HG03378 (cell line): ENCODE results near the gene MAOB.

Experiments used
- ATAC-seq: cut with Tn5 transposase; IDR thresholded peaks from one replicate; pipeline ENCODE4 v1.9.1; 2021; ENCODE audit warnings: mild to moderate bottlenecking, moderate library complexity; ENCODE audit not compliant: unreplicated experiment

The MAOB gene

GRCh38 chrX:43861750-43862149, 20.5 kb downstream of the MAOB start:
- no peak for ATAC-seq

DNA sequence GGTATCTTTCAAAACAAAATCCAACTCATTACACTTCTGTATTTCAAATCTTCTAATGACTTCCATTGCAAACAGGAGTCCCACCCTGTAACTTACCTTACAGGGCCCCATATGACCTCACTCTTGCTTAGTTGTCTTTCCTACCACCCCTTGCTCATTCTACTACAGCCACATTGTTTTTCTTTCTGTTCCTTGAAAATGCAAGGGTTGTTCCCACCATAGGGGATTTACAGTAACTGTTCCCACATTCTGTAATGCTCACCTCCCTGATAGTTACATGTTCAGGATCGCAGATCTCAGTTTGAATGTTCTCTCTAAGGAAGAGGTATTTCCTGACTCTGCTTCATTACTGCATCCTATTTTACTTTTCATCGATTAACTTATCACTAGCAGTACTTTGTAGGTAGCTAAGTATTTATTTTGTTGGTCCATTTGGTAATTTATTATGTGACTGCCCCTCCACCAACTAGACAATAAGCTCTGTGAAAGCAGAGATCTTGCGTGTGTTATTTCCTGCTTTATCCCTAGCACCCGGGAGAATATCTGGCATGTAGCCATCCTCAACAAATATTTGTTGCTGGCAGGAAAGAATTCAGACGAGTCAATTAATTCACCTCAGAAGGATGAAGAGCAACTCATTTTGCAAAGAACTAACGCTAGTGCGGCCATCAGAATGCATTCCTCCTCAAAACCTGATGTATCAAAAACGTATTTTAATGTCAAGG, 21.4 kb downstream of the MAOB start:
- no peak for ATAC-seq

- ATAC-seq, result no peak
These were observed 28.9 kb downstream of the MAOB start for GRCh38 chrX:43853225-43853828.

DNA sequence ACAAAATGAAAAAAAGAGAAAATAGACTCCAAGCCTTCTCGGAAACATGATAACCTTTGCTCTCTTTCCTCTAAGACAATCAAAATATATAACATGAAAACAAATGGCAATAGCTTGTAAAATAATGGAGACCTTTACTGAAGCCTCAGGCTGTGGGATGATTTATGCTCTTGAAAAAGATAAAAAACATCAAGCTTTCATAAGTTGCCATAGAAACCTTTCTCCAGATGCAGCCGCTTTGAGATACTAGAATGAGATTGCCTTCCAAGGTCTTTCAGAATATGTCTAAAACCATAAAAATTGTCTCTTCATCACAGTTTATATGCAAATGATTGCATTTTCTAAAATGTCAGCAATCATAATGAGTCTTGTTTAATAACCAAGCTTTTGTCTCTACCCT, 31.6 kb downstream of the MAOB start:
- ATAC-seq, result no peak

GRCh38 chrX:43849173-43849572, 33.1 kb downstream of the MAOB start:
- ATAC-seq, result no peak

- no peak for ATAC-seq
These were observed 34.9 kb downstream of the MAOB start for GRCh38 chrX:43847352-43847751.

GRCh38 chrX:43846558-43846957, 35.7 kb downstream of the MAOB start:
- ATAC-seq, result no peak

GRCh38 chrX:43845776-43846175, 36.5 kb downstream of the MAOB start:
- ATAC-seq, result no peak

GRCh38 chrX:43840265-43840664, 42.0 kb downstream of the MAOB start:
- no peak for ATAC-seq

DNA sequence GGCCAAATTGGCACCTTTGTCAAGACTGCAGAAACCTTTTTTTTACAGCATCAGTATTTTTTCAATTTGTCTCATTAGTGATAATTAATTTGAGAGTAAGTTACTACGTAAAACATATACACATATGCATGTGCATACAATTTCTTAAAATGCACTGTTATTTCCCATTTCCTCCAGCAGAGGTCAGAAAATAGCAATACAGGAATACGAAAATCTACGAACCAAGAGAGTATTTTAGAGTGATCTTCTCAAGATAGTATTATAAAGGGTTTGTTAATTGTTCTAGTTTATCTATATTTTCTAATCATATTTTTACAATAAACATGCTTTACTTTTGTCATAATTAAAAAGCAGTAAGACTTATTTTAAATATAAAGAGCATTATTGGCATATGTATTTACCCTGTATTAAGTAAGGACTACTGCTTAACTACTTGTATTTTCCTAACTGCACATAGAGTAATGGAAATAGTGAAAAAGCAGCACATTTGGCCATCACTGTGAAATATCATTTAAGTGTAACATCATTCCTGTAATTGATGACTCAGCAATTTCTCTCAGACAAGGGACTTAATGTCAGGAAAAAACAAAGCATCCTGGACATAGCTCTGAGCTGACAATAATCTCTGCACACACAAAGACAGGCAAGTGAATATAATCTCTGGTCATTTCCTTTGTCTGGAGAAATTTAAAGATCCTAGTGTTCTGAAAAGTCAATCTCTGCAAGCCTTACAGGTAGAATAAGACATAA, 45.6 kb downstream of the MAOB start:
- no peak for ATAC-seq

- no peak for ATAC-seq
These were observed 46.7 kb downstream of the MAOB start for GRCh38 chrX:43835559-43835958.

DNA sequence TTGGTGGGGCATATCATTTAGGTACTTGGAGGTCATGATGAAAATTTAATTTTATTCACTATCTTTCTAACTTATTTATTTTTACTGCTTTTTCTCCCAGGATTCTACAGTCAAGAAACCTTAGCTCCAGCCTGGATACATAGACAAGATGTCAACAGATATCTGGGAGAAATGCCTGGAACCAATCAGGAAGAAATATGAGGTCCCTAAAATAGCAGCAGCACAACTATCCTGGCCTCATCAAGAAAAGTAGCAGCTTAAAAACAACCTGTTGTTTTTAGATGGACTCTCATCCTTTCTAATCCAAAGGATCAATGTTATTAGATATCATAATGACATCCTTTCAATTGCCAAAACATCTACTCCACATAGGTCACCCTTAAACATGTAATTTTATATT, 54.5 kb downstream of the MAOB start:
- ATAC-seq, result no peak

GRCh38 chrX:43822014-43822413, 60.2 kb downstream of the MAOB start:
- no peak for ATAC-seq

DNA sequence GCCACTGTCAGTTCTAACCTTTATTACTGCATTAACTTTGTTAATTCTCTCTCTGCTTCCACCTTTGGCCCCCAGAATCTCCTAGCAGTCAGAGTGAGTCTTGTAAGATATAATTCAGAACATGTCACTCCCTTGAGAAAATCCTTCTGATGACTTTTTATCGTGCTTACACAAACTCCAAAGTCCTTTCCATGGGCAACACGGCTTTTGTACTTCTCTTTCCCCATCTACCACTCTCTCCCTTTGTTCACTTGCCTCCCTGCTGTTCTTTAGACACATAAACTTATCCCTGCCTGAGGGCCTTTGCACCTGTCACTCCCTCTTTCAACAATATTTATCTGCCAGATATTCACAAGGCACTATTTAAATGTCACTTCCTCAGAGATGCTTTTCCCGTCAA, 64.8 kb downstream of the MAOB start:
- ATAC-seq, result no peak

DNA sequence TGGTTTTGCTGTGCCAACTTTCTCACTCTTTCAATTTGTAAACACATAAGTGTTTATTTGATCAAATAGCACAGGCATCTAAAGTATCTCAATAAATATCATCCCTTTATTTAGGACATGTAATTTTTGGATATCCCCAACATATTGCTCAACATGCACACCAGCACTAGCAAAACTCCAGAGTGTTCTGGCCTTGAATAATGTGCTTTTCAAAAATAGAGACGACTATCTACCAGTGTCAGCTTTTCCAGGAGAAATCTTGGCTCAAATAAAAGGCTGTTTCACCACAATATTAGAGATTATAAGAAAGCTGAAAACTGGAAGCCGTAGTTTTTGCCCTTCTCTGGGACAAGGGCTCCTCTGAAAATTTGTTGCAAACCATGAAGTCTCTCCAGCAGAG, 67.0 kb downstream of the MAOB start:
- no peak for ATAC-seq

- no peak for ATAC-seq
These were observed 68.4 kb downstream of the MAOB start for GRCh38 chrX:43813898-43814297.

- no peak for ATAC-seq
These were observed 68.9 kb downstream of the MAOB start for GRCh38 chrX:43813319-43813718.

DNA sequence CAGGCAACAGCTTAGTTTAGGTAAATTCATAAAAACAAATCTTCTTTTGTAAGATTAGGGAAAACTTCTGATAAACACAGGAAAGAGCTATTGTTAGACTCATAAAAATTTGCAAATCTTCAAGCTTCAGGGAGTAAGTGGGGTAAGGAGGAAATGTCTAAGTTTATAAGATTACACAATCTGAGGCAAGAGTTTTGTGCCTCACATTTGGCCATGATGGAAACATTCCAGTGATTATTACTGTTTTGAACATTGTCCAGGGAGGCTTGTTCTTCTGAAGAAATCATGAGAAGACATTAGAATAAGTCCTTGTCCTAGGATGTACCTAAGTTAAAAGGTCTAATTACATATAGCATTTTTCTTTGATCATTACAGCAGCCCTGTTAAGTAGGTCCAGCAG, 72.8 kb downstream of the MAOB start:
- ATAC-seq, result no peak

GRCh38 chrX:43808231-43808630, 74.0 kb downstream of the MAOB start:
- ATAC-seq, result no peak

- no peak for ATAC-seq
These were observed 76.7 kb downstream of the MAOB start for GRCh38 chrX:43805579-43805978.

GRCh38 chrX:43804021-43804420, 78.2 kb downstream of the MAOB start:
- ATAC-seq, result no peak

DNA sequence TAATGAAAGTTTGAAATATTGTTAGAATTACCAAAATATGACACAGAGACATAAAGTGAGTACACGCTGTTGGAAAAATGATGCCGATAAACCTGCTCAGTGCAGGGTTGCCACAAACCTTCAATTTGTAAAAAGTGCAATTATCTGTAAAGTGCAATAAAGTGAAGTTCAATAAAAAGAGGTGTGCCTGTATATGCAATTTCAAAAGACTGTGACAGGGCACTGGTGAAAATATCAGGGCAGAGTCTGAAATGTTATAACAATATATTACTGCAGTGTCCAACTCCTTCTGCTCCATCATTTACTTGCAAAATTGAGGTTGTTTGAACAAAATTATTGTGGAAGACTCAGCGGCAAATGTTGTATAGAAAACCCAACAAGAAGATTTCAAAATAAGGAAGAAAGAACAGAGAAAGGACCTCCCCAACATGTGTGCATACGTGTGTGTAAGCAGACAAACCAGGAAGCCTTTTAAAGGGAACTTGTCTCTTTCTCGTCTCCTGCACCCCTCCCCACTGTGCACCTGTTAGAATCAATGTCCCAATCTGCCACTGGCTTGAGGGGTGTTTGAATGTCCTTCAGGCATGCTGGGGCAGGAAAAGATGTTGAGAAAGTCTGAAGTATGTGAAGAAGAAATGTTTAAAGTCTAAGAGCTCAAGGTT, 96.2 kb downstream of the MAOB start:
- no peak for ATAC-seq
